ENCODE data around the gene PDK2. TPM values are rescaled to one million over a fixed set of nuclear protein-coding genes. Genes with fewer than 3 reads are reported as not detected.

The PDK2 gene
- total and polyA plus RNA-seq, 7 donors = 50.3 to 213 (median 99.4) TPM

DNA sequence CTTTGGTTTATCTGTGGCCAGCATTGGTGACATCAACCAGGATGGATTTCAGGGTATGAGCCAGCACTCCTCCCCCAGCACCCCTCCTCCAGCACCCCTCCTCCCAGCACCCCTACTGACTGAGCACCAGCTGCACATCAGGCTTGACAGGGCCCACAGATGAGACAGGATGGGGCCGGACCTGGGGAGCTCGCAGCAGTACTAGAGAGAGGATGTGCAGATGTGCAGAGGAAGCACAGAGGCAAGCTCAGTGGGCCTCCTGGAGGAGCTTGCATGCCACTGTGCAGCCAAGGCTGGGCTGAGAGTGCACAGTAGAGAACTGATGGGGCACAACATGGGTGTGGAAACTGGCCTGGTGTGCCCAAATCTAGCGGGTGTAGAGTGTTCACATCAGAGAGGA lies 23.0 kb upstream of the PDK2 start:
- no peak for ATAC-seq
- TF ChIP-seq, protein P1, sequence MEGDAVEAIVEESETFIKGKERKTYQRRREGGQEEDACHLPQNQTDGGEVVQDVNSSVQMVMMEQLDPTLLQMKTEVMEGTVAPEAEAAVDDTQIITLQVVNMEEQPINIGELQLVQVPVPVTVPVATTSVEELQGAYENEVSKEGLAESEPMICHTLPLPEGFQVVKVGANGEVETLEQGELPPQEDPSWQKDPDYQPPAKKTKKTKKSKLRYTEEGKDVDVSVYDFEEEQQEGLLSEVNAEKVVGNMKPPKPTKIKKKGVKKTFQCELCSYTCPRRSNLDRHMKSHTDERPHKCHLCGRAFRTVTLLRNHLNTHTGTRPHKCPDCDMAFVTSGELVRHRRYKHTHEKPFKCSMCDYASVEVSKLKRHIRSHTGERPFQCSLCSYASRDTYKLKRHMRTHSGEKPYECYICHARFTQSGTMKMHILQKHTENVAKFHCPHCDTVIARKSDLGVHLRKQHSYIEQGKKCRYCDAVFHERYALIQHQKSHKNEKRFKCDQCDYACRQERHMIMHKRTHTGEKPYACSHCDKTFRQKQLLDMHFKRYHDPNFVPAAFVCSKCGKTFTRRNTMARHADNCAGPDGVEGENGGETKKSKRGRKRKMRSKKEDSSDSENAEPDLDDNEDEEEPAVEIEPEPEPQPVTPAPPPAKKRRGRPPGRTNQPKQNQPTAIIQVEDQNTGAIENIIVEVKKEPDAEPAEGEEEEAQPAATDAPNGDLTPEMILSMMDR (IDR thresholded peaks at IDR 0.05) = no peak
- 90 to 98% (median 90%) methylated on average over 3 of the region's 3 CpGs for WGBS, 3 donors

DNA sequence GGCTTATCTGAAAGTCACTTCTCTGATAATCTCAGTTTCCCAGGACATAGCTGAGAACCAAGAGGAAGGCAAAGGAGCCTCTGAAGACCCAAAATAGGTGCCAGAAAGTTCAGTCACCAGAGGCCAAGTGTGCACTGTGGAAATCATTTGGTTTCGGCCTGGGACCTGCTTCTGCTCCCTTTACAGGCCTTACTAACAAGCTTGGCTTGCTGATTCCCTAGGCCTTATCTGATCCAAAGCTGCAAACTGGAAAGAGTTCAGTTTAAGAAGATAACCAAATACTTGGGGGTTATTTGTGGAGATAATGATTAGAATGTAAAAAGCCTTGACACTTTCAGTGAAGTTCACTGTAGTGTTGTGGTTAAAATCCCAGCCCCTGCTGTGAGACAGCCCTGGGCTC lies 22.2 kb upstream of the PDK2 start:
- intact Hi-C loops (cut with DNase I) = no loop called here
- Histone ChIP-seq H3K27ac (no peak overlapping the region), H3K9me3 (no peaks in the 10 kb centered on the region), H3K4me3 (no peak overlapping the region), H3K27me3 (ENCODE audit: insufficient read depth in 3 of 3, low read length in 2 of 3) (no peaks in the 10 kb centered on the region), H3K4me1 (peaks cover 6% of the 10 kb centered on the region), H3K36me3 (ENCODE audit: insufficient read depth in 1 of 2, low read depth in 1 of 2) (peaks cover 0 to 85% of the 10 kb centered on the region in 2 donors)
- TF ChIP-seq, protein P1 (IDR thresholded peaks at IDR 0.05) = no peak
- 78 to 91% (median 81%) methylated on average over 1 of the region's 1 CpG for WGBS, 3 donors
- ATAC-seq (no peak), DNase-seq (no peak)

More for the DNA sequence above, 23.0 kb upstream of the PDK2 start:
- H3K4me1 ChIP-seq = peaks cover 14% of the 10 kb centered on the region
- no peaks in the 10 kb centered on the region for H3K27me3 ChIP-seq (ENCODE audit: insufficient read depth in 3 of 3, low read length in 2 of 3)
- H3K36me3 ChIP-seq (ENCODE audit: insufficient read depth in 1 of 2, low read depth in 1 of 2) = peaks cover 0 to 77% of the 10 kb centered on the region in 2 donors
- intact Hi-C loops (cut with DNase I) = no loop called here
- no peak overlapping the region for H3K4me3 ChIP-seq
- DNase-seq = no peak
- H3K9me3 ChIP-seq = no peaks in the 10 kb centered on the region
- no peak overlapping the region for H3K27ac ChIP-seq

DNA sequence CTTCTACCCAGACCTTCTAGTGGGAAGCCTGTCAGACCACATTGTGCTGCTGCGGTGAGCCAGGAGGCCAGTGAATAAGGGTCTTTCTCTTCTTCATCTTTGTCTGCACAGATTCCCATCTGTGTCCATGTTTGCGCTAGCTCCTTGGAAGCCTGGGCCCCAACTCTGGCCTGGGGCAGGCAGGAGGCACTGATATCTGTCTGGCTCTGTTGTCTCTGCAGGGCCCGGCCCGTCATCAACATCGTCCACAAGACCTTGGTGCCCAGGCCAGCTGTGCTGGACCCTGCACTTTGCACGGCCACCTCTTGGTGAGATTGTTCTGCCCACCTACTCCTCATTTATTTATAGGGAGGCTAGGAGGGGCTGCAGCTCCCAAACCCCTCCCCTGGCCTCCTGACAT lies 20.9 kb upstream of the PDK2 start:
- ATAC-seq = no peak
- Histone ChIP-seq H3K27ac (no peak overlapping the region), H3K27me3 (ENCODE audit: insufficient read depth in 3 of 3, low read length in 2 of 3) (no peaks in the 10 kb centered on the region), H3K4me1 (peaks cover 4% of the 10 kb centered on the region), H3K36me3 (ENCODE audit: insufficient read depth in 1 of 2, low read depth in 1 of 2) (peaks cover 0 to 90% of the 10 kb centered on the region in 2 donors), H3K4me3 (no peak overlapping the region), H3K9me3 (no peaks in the 10 kb centered on the region)
- no peak for DNase-seq
- intact Hi-C loops (cut with DNase I) = no loop called here
- TF ChIP-seq, protein P1 (IDR thresholded peaks at IDR 0.05) = no peak
- 92 to 97% (median 95%) methylated on average over 6 of the region's 6 CpGs for WGBS, 3 donors

DNA sequence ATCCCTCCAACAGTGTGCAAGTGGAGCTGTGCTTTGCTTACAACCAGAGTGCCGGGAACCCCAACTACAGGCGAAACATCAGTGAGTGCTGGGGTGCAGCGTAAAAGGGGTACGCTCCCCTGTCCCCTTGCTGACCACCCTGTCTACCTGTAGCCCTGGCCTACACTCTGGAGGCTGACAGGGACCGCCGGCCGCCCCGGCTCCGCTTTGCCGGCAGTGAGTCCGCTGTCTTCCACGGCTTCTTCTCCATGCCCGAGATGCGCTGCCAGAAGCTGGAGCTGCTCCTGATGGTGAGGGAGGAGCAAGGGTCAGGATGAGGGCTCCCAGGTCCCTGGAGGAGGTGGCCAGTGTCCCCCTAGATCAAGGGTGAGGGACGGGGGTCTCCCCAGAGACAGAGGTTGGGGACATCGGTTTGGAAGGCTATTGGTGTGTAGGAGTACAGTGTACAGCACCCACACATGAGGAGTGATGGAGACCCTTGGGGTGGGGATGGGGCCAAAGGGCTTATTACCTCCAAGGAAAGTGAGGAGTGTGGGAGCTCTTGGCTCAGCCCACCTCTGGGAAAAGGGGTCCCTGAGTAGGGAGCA lies 19.6 kb upstream of the PDK2 start:
- TF ChIP-seq, protein P1 (IDR thresholded peaks at IDR 0.05) = no peak
- no peak for DNase-seq
- H3K36me3 ChIP-seq (ENCODE audit: insufficient read depth in 1 of 2, low read depth in 1 of 2) = peaks cover 0 to 88% of the 10 kb centered on the region in 2 donors
- 93 to 96% (median 95%) methylated on average over 16 of the region's 16 CpGs for WGBS, 3 donors
- no peak overlapping the region for H3K27ac ChIP-seq
- peaks cover 13% of the 10 kb centered on the region for H3K4me1 ChIP-seq
- H3K27me3 ChIP-seq (ENCODE audit: insufficient read depth in 3 of 3, low read length in 2 of 3) = no peaks in the 10 kb centered on the region
- ATAC-seq = no peak
- intact Hi-C loops (cut with DNase I) = no loop called here
- no peak overlapping the region for H3K4me3 ChIP-seq
- H3K9me3 ChIP-seq = no peaks in the 10 kb centered on the region

DNA sequence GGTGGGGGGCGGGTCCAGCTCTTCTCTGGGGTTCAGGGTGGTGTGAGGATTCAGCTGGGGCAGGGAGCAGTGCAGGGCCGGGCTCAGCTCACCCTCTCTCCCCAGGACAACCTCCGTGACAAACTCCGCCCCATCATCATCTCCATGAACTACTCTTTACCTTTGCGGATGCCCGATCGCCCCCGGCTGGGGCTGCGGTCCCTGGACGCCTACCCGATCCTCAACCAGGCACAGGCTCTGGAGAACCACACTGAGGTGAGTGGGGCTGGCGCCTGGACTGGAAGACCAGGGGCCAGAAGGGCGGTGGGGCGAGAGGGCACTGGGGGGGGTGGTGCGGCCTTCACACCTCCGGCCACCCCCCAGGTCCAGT lies 18.9 kb upstream of the PDK2 start:
- H3K27me3 ChIP-seq (ENCODE audit: insufficient read depth in 3 of 3, low read length in 2 of 3) = no peaks in the 10 kb centered on the region
- WGBS, 3 donors = 90 to 93% (median 91%) methylated on average over 16 of the region's 16 CpGs
- H3K27ac ChIP-seq = no peak overlapping the region
- TF ChIP-seq, protein P1 (IDR thresholded peaks at IDR 0.05) = no peak
- peaks cover 18% of the 10 kb centered on the region for H3K4me1 ChIP-seq
- no peaks in the 10 kb centered on the region for H3K9me3 ChIP-seq
- ATAC-seq (no peak), DNase-seq (no peak)
- intact Hi-C loops (cut with DNase I) = no loop called here
- peaks cover 0 to 84% of the 10 kb centered on the region in 2 donors for H3K36me3 ChIP-seq (ENCODE audit: insufficient read depth in 1 of 2, low read depth in 1 of 2)
- no peak overlapping the region for H3K4me3 ChIP-seq
